ENCODE data around the gene NSG1. TPM values are rescaled to one million over a fixed set of nuclear protein-coding genes. Genes with fewer than 3 reads are reported as not detected.

Gene NSG1
- total and polyA plus RNA-seq, 9 of the 15 experiments (the other 6 are each of a cell fraction or from before 2014, with no cell fraction given), result not detected

- peaks cover 31% of the 10 kb centered on the region; the same call in 2 of the 3 replicates for H3K36me3 ChIP-seq (ENCODE audit: control insufficient read depth, insufficient read depth, low read length)
- no peak overlapping the region for H3K9ac ChIP-seq (ENCODE audit: insufficient read depth in 1 of 2, low read depth in 2 of 2, low read length in 2 of 2)
- no peak overlapping the region for H3K27ac ChIP-seq (ENCODE audit: extremely low read depth, low read depth, low read length)
- no peaks in the 10 kb centered on the region for H3K4me1 ChIP-seq (replicated peaks in 1 of 2; ENCODE audit: control insufficient read depth in 2 of 2, insufficient read depth in 2 of 2, low read length in 2 of 2)
- ChIA-PET POLR2A (interaction anchor here (0.6 kb wide), 1 partner anchor 726 kb away, joined by 3 read pairs; no protein-coding TSS in a partner anchor), CTCF (ENCODE audit: low intra/inter-chr PET ratio) (no interaction called here)
- H4K20me1 ChIP-seq (replicated peaks; ENCODE audit: control insufficient read depth, insufficient read depth, low read length), result no peaks in the 10 kb centered on the region
- no peak overlapping the region for H3K4me3 ChIP-seq
- no peaks in the 10 kb centered on the region for H3K27me3 ChIP-seq (ENCODE audit: control insufficient read depth in 2 of 2, insufficient read depth in 2 of 2, low read length in 2 of 2)
- no peaks in the 10 kb centered on the region for H3K79me2 ChIP-seq (ENCODE audit: control insufficient read depth, insufficient read depth, low read length)
- intact Hi-C loops (cut with micrococcal nuclease), result no loop called here
- TF ChIP-seq HNRNPUL1 (IDR thresholded peaks at IDR 0.05; ENCODE audit: low read length), result no peak
- no peak for TF ChIP-seq SRSF9 (IDR thresholded peaks at IDR 0.05; ENCODE audit: borderline replicate concordance, low read depth, low read length)
- no peak for TF ChIP-seq SMARCB1 (IDR thresholded peaks at IDR 0.05; ENCODE audit: insufficient read length, low read depth)
- TF ChIP-seq, protein P1, sequence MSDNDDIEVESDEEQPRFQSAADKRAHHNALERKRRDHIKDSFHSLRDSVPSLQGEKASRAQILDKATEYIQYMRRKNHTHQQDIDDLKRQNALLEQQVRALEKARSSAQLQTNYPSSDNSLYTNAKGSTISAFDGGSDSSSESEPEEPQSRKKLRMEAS (CRISPR knock-in tag; IDR thresholded peaks at IDR 0.05), result no peak
- TF ChIP-seq, protein P2, sequence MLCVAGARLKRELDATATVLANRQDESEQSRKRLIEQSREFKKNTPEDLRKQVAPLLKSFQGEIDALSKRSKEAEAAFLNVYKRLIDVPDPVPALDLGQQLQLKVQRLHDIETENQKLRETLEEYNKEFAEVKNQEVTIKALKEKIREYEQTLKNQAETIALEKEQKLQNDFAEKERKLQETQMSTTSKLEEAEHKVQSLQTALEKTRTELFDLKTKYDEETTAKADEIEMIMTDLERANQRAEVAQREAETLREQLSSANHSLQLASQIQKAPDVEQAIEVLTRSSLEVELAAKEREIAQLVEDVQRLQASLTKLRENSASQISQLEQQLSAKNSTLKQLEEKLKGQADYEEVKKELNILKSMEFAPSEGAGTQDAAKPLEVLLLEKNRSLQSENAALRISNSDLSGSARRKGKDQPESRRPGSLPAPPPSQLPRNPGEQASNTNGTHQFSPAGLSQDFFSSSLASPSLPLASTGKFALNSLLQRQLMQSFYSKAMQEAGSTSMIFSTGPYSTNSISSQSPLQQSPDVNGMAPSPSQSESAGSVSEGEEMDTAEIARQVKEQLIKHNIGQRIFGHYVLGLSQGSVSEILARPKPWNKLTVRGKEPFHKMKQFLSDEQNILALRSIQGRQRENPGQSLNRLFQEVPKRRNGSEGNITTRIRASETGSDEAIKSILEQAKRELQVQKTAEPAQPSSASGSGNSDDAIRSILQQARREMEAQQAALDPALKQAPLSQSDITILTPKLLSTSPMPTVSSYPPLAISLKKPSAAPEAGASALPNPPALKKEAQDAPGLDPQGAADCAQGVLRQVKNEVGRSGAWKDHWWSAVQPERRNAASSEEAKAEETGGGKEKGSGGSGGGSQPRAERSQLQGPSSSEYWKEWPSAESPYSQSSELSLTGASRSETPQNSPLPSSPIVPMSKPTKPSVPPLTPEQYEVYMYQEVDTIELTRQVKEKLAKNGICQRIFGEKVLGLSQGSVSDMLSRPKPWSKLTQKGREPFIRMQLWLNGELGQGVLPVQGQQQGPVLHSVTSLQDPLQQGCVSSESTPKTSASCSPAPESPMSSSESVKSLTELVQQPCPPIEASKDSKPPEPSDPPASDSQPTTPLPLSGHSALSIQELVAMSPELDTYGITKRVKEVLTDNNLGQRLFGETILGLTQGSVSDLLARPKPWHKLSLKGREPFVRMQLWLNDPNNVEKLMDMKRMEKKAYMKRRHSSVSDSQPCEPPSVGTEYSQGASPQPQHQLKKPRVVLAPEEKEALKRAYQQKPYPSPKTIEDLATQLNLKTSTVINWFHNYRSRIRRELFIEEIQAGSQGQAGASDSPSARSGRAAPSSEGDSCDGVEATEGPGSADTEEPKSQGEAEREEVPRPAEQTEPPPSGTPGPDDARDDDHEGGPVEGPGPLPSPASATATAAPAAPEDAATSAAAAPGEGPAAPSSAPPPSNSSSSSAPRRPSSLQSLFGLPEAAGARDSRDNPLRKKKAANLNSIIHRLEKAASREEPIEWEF (CRISPR knock-in tag; IDR thresholded peaks at IDR 0.05), result no peak
- TF ChIP-seq DMBX1 (CRISPR knock-in tag; IDR thresholded peaks at IDR 0.05; ENCODE audit: borderline replicate concordance), result no peak
- no peak for TF ChIP-seq RBM22 (IDR thresholded peaks at IDR 0.05; ENCODE audit: low read depth, low read length, poor library complexity, severe bottlenecking)
- TF ChIP-seq ZNF77 (CRISPR knock-in tag; IDR thresholded peaks at IDR 0.05), result no peak
- TF ChIP-seq GTF2B (IDR thresholded peaks at IDR 0.05; ENCODE audit: extremely low read depth, insufficient read length), result no peak
- no peak for TF ChIP-seq ZNF644 (tag; IDR thresholded peaks at IDR 0.05; ENCODE audit: low read depth)
- TF ChIP-seq PHTF2 (CRISPR knock-in tag; IDR thresholded peaks at IDR 0.05), result no peak
- TF ChIP-seq COPS2 (conservative IDR thresholded peaks at IDR 0.05), result no peak
- no peak for TF ChIP-seq ZBED1 (IDR thresholded peaks at IDR 0.05)
- TF ChIP-seq XRCC5 (IDR thresholded peaks at IDR 0.05; ENCODE audit: low read depth, low read length), result no peak
- TF ChIP-seq EHMT2 (IDR thresholded peaks at IDR 0.05), result no peak
- TF ChIP-seq ZNF347 (CRISPR knock-in tag; IDR thresholded peaks at IDR 0.05; ENCODE audit: low read depth), result no peak
- WGBS (ENCODE audit: insufficient coverage, low coverage, missing lambda C conversion rate), result 74% methylated on average over 5 of the region's 5 CpGs
- no peak for ATAC-seq
- no peaks in the 10 kb centered on the region for H3K9me1 ChIP-seq (ENCODE audit: control insufficient read depth, insufficient read depth, low read length)
- FAIRE-seq, result peak; percentile 46
- no peak for DNase-seq (ENCODE audit: extremely low read depth in 1 of 4, low spot score in 3 of 4)
- in situ Hi-C loops (cut with MboI), result no loop called here
- no peak overlapping the region for H3K4me2 ChIP-seq (ENCODE audit: insufficient read depth, low read length)
- H3K9me3 ChIP-seq (replicated peaks; ENCODE audit: control insufficient read depth, insufficient read depth, low read depth, low read length), result no peaks in the 10 kb centered on the region
- BruUV-seq (replicated peaks), result no TSS peak
- H2AFZ ChIP-seq (ENCODE audit: low read depth, low read length), result no peak overlapping the region
Measured at GRCh38 chr4:4459181-4459580, 72.3 kb downstream of the NSG1 start.
